Transverse colon (tissue), 4 donors: Measurements from ENCODE around the gene TOX2.
A peak's percentile ranks its signal among the peaks of the same experiment; 100 is the strongest.

ENCODE experiments used
- EP300 ChIP-seq: sonication (generic); formaldehyde crosslinking; IDR thresholded peaks from one replicate; pipeline ENCODE4 v1.6.1; 2017; ENCODE audit warnings: antibody characterized with exemption, low read depth
- POLR2A ChIP-seq: fragments of 450-650 bp; IDR thresholded peaks from one replicate; pipeline ENCODE4 v1.6.1; 2016; ENCODE audit warnings: antibody characterized with exemption, mild to moderate bottlenecking, moderate library complexity
- POLR2AphosphoS5 ChIP-seq, 3 donors: sonication (generic); formaldehyde crosslinking; IDR thresholded peaks; one replicate each; pipeline ENCODE4 v1.6.1; 2016; ENCODE audit warnings: antibody characterized with exemption in 3 of 3
- TF ChIP-seq, protein P1 (sequence below), 5 experiments: fragments of 200-600 bp in 3 of 5; fragments of 450-650 bp in 2 of 5; sonication (generic) in 3 of 5; IDR thresholded peaks; 1 replicate in 2 of 5; 2 replicates in 3 of 5; pipeline ENCODE4 v1.5.1; 2016 to 2017; ENCODE audit warnings: antibody characterized with exemption in 5 of 5, inconsistent platforms in 3 of 5, mild to moderate bottlenecking in 2 of 5, moderate library complexity in 1 of 5

GRCh38 chr20:43983359-43983758 is 68.7 kb downstream of the TOX2 start:
- TF ChIP-seq, protein P1, sequence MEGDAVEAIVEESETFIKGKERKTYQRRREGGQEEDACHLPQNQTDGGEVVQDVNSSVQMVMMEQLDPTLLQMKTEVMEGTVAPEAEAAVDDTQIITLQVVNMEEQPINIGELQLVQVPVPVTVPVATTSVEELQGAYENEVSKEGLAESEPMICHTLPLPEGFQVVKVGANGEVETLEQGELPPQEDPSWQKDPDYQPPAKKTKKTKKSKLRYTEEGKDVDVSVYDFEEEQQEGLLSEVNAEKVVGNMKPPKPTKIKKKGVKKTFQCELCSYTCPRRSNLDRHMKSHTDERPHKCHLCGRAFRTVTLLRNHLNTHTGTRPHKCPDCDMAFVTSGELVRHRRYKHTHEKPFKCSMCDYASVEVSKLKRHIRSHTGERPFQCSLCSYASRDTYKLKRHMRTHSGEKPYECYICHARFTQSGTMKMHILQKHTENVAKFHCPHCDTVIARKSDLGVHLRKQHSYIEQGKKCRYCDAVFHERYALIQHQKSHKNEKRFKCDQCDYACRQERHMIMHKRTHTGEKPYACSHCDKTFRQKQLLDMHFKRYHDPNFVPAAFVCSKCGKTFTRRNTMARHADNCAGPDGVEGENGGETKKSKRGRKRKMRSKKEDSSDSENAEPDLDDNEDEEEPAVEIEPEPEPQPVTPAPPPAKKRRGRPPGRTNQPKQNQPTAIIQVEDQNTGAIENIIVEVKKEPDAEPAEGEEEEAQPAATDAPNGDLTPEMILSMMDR (IDR thresholded peaks at IDR 0.05) = peak; percentile 43 to 64 (median 45)
- TF ChIP-seq POLR2A (no peak), EP300 (no peak), POLR2AphosphoS5 (IDR thresholded peaks at IDR 0.05) (no peak)
